CD4-positive, alpha-beta T cell treated with Interleukin-17A for 1 hour (primary cell): ENCODE results near the gene EGR4.

Experiments
- DNase-seq: peaks from one replicate; pipeline ENCODE4 v3.0.0-alpha.2; 2020

EGR4 gene

DNA sequence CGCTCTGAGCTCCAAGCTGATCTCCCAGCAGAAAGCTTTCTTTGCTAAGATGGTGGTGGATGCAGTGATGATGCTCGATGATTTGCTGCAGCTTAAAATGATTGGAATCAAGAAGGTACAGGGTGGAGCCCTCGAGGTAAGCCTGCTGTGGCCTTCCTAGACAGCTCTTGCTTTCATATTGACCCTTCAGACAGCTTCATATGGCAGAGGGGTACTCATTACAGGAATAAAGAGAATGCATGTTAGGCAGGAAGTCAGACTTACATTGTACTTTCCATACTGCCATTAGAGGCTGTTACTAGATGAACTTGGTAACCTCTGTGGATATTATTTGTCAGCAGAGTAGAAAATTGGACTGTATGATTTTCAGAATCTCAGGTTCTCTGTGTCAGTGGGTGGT lies 48.8 kb downstream of the EGR4 start:
- no peak for DNase-seq

DNA sequence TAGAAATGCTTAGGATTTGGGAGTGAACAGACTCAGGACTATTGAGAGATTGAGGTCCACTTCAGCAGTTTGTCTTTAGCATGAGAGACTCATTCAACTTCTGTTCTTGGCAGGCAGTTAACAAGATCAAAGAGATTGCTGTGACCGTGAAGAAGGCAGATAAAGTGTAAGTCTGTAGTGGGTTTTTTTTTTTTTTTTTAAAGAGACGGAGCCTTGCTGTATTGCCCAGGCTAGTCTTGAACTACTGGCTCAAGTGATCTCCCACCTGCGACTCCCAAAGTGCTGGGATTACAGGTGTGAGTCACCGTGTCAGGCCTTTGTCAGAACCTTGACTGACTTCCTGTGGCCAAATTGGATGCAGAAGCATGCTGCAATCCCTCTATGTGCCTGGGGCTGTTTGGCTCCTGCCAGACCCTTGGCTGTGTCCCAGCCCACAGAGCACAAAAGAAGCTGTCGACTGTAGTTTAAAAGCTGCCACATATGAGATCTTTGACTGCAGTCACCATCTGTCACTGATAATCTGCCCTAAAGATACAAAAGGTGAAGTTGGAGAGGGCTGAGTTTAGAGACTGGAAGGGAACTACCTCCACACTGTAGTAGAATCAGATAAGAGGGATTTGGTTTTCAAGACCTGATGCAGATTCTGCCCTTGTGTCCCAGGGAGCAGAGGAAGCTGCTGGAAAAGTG lies 49.3 kb downstream of the EGR4 start:
- DNase-seq: no peak
